Measurements from ENCODE around the gene RNF168.

DNA sequence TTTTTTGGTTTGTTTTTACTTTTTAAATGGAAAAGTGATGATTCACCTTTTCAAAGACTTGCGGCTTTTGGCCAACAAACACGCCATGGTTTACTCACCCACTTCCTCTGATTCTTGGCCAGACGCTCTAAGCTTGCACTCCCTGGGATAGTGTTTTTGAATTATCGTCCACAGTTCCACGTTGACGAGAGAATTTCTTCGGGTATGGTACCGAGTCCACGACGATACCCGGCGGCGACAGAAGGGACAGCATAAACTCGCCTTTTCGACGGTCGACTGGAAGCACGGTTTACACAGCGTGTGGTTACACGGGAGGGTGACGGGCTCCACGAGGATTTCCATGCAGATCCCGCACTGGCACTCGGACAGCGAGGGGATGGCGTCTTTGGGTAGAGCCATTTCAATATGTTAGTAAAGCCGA, 783 bp downstream of the RNF168 start:
- TF ChIP-seq, protein P1, sequence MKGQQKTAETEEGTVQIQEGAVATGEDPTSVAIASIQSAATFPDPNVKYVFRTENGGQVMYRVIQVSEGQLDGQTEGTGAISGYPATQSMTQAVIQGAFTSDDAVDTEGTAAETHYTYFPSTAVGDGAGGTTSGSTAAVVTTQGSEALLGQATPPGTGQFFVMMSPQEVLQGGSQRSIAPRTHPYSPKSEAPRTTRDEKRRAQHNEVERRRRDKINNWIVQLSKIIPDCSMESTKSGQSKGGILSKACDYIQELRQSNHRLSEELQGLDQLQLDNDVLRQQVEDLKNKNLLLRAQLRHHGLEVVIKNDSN (CRISPR knock-in tag; IDR thresholded peaks at IDR 0.05), result no peak
- TF ChIP-seq ESRRA (CRISPR knock-in tag; IDR thresholded peaks at IDR 0.05; ENCODE audit: borderline replicate concordance), result no peak
- TF ChIP-seq, protein P2, sequence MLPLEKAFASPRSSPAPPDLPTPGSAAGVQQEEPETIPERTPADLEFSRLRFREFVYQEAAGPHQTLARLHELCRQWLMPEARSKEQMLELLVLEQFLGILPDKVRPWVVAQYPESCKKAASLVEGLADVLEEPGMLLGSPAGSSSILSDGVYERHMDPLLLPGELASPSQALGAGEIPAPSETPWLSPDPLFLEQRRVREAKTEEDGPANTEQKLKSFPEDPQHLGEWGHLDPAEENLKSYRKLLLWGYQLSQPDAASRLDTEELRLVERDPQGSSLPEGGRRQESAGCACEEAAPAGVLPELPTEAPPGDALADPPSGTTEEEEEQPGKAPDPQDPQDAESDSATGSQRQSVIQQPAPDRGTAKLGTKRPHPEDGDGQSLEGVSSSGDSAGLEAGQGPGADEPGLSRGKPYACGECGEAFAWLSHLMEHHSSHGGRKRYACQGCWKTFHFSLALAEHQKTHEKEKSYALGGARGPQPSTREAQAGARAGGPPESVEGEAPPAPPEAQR (CRISPR knock-in tag; IDR thresholded peaks at IDR 0.05), result no peak
- TF ChIP-seq, protein P3, sequence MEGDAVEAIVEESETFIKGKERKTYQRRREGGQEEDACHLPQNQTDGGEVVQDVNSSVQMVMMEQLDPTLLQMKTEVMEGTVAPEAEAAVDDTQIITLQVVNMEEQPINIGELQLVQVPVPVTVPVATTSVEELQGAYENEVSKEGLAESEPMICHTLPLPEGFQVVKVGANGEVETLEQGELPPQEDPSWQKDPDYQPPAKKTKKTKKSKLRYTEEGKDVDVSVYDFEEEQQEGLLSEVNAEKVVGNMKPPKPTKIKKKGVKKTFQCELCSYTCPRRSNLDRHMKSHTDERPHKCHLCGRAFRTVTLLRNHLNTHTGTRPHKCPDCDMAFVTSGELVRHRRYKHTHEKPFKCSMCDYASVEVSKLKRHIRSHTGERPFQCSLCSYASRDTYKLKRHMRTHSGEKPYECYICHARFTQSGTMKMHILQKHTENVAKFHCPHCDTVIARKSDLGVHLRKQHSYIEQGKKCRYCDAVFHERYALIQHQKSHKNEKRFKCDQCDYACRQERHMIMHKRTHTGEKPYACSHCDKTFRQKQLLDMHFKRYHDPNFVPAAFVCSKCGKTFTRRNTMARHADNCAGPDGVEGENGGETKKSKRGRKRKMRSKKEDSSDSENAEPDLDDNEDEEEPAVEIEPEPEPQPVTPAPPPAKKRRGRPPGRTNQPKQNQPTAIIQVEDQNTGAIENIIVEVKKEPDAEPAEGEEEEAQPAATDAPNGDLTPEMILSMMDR (IDR thresholded peaks at IDR 0.05), result no peak
- TF ChIP-seq, protein P4, sequence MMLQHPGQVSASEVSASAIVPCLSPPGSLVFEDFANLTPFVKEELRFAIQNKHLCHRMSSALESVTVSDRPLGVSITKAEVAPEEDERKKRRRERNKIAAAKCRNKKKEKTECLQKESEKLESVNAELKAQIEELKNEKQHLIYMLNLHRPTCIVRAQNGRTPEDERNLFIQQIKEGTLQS (CRISPR knock-in tag; conservative IDR thresholded peaks at IDR 0.05), result no peak
- TF ChIP-seq, protein P5, sequence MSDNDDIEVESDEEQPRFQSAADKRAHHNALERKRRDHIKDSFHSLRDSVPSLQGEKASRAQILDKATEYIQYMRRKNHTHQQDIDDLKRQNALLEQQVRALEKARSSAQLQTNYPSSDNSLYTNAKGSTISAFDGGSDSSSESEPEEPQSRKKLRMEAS (CRISPR knock-in tag; IDR thresholded peaks at IDR 0.05), result no peak
